Activated CD4-positive, alpha-beta T cell treated with anti-CD3 and anti-CD28 coated beads, Interleukin-2, amount 10 ng/mL, durations not matched to agents 24 days and 14 days (primary cell): ENCODE measurements around the gene SEC61A1. TPM values are rescaled to one million over a fixed set of nuclear protein-coding genes. Genes with fewer than 3 reads are reported as not detected.

Experiments
- DNase-seq: peaks from one replicate; pipeline ENCODE4 v3.0.0; 2022
- H3K27ac Mint-ChIP-seq: one replicate; pipeline ENCODE4 v1.8.0; 2022; ENCODE audit warnings: mild to moderate bottlenecking, mixed read lengths
- H3K27me3 Mint-ChIP-seq: one replicate; pipeline ENCODE4 v1.8.0; 2022; ENCODE audit warnings: mixed read lengths
- H3K36me3 Mint-ChIP-seq: one replicate; pipeline ENCODE4 v1.8.0; 2022; ENCODE audit warnings: low read depth, mild to moderate bottlenecking, mixed read lengths
- H3K4me1 Mint-ChIP-seq: one replicate; pipeline ENCODE4 v1.8.0; 2021; ENCODE audit warnings: mixed read lengths
- H3K4me3 Mint-ChIP-seq: one replicate; pipeline ENCODE4 v1.8.0; 2022; ENCODE audit warnings: mild to moderate bottlenecking, moderate library complexity, mixed read lengths
- H3K9me3 Mint-ChIP-seq: one replicate; pipeline ENCODE4 v1.8.0; 2021; ENCODE audit warnings: mixed read lengths
- intact Hi-C: fragments of 100-400 bp; cut with micrococcal nuclease; formaldehyde crosslinking; loops from one replicate; pipeline ENCODE4 v1.15.1; 2023
- total RNA-seq: library from RNA; stranded (reverse); gene quantifications from 2 replicates; pipeline ENCODE4 v1.2.3, GENCODE V29; 2022

Gene SEC61A1
- 194 TPM in 2 replicates for total RNA-seq

DNA sequence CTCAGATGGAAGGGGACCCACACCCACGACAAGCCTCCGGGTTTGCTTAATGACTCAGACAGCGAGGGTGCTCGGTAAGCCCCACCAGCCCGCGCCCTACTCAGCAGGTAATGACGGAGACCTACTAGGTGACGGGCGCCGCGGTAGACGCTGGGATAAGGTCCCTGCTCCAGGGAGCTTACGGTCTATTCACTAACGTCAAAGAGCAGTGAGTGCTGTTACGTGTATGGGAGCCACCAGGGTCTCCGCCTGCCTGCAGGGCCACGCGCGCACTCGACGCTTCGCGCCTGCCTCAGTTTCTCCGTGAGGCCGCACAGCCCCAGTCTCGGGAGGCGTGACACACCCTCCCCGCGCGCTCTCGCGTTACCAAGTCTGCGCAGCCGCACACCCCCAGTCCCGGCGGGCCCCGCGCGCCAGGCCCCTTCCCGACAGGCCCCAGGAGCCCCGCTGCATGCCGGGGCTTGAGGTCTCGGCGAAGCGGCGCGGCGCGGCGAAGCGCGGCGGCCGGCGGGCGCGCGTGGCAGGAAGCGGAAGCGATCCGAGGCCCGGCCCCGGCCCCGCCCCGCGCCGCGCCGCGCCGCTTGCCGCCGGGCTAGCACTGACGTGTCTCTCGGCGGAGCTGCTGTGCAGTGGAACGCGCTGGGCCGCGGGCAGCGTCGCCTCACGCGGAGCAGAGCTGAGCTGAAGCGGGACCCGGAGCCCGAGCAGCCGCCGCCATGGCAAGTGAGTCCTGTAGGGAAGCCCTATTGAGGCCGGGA lies at the start of gene SEC61A1:
SEC61A1 (plus strand) TSS at position 601 of the 758 bp plus-strand sequence; CDS start at position 717, 116 bp downstream.
- peak; percentile 99 for DNase-seq
- intact Hi-C loops, result loop anchor here (1.0 to 10.0 kb wide), 8 partner anchors 23 to 1577 kb away; partner anchors contain the start of genes ABTB1, EEFSEC, MCM2 and PLXNA1
- H3K27me3 Mint-ChIP-seq, result peaks cover 9% of the 10 kb centered on the region
- H3K36me3 Mint-ChIP-seq, result peaks cover 36% of the 10 kb centered on the region
- peak within 1 kb of the TSS; percentile 95 for H3K4me3 Mint-ChIP-seq
- peaks cover 33% of the 10 kb centered on the region for H3K4me1 Mint-ChIP-seq
- H3K9me3 Mint-ChIP-seq, result no peaks in the 10 kb centered on the region
- H3K27ac Mint-ChIP-seq, result peak within 1 kb of the TSS; percentile 96

DNA sequence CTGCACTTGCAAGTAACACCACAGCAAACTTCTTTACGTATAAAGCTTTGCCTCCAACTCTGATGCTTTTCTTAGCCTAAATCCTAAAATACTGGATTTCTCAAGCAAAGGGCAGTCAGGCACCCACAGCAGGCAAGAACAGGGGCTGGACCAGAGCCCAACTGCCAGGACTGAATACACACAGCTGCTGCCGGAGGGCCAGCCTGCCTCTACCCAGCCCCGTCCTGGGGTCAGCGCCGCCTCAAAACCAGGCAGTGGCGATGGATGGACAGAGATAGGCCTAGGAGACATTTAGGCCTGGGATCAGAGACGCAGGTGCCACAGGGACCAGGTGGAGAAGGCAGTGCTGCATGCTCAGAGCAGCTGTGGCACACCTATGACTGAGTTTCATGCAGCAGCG lies 47.6 kb upstream of the SEC61A1 start:
- Mint-ChIP-seq H3K4me1 (no peaks in the 10 kb centered on the region), H3K9me3 (no peaks in the 10 kb centered on the region), H3K27ac (no peak overlapping the region), H3K27me3 (peaks cover 5% of the 10 kb centered on the region), H3K4me3 (no peak overlapping the region), H3K36me3 (no peaks in the 10 kb centered on the region)
- intact Hi-C loops, result no loop called here
- no peak for DNase-seq

DNA sequence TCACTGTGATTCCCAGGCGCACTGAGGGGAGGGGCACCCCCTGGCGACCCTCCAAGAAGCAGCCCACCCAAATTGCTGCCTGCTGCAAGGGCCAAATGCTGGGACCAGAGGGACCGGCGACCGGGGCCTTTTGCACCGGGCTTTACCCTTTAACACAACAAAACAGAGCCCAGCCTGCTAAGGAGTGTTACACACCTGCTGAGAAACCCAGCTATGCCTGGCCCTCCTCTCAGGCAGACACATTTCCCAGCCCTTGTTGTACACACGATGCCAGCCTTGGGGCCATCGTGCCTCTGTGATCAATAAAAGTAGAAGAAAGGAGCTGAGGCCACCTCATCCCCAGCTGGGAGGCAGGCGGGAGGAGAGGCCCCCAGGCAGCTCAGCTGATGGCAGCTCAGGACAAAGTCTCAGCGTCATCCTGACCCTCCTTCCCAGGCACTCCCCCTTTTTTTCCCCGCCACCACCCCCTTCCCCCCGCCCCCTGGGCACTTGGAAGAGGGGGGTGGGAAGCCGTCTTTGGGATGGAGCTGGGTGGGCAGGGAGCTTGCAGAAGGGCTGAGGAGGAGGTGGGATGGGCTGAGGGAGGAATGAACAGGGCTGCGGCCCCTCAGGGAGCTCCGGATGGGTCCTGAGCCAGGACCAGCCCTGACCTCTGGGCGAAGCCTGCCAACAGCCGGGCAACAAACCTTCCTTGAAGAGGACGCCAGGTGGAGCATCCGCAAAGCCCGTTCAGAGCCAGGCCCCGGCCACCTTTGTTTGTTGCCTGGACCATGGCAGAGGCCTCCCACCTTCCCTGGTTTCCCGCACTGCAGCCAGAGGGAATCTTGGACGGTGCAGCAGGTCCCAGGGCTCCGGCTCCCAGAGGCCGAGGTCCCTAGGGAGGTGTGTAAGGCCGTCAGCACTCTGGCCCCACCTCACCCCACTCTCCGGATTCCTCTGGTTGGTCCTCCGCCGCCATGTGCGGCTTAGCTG lies 45.9 kb upstream of the SEC61A1 start:
- Mint-ChIP-seq H3K4me1 (peaks cover under 1% of the 10 kb centered on the region), H3K36me3 (no peaks in the 10 kb centered on the region), H3K4me3 (no peak overlapping the region), H3K9me3 (no peaks in the 10 kb centered on the region), H3K27me3 (peaks cover 5% of the 10 kb centered on the region), H3K27ac (no peak overlapping the region)
- DNase-seq, result no peak
- intact Hi-C loops, result no loop called here

DNA sequence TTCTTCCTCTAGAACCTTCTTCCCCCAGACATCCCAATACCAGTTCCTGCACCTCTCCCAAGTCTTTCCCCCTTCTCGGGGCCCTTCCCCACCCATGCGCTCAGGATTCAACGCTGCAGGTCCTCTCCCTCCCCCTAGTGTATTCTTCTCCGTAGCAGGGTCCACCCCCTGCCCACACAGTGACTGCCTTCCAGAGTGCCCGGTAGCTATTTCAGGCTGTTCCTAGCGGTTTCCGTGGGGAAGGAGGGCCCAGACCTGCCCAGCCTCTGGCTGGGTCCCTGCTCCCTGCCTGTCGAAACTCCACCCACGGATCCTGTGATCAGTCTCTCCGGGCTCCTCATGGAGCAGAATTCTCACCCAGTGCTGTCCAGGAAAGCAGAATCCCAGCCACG lies 45.2 kb upstream of the SEC61A1 start:
- Mint-ChIP-seq H3K27ac (no peak overlapping the region), H3K36me3 (no peaks in the 10 kb centered on the region), H3K27me3 (peaks cover 5% of the 10 kb centered on the region), H3K4me3 (no peak overlapping the region), H3K9me3 (no peaks in the 10 kb centered on the region), H3K4me1 (peaks cover 2% of the 10 kb centered on the region)
- no peak for DNase-seq
- intact Hi-C loops, result no loop called here

DNA sequence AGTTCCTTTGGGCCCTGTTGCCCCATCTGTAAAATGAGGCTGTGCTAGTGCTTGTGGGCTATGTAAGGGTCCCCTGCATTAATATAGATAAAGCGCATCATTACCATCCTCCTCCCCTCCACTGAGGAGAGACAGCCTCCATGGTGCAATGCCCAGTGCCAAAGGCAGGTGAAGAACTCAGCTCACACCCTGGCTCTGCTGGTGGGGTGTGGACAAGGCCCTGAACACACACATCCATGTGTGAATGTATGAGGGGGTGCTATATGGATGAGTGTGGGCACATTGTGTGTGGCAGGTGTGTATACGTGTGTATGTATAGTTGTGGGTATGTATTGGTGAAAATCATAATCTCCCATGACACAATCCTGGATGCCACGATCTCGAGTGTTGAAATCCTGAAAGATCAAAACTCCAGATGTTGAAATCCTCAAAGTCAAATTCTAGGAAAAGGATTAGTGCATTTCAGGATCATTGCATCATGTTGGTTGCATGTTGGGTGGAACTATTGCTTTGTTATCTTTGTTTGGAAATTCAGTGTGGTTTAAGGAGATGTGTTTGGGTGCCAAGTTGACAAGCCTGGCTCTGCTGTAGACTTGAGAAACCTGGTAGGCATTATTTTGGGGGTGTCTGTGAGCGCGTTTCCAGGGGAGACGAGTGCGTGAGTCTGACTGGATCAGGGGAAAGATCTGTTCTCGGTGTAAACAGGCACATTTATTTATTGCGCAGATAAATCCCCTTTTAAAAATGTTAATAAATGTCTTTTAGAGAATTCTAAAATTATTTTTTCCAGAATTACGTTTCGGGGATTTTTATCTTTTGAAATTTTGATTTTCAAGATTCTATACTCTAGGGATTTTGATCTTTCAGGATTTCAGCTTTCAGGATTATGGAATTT lies 42.0 kb upstream of the SEC61A1 start:
- intact Hi-C loops, result no loop called here
- no peak overlapping the region for H3K4me3 Mint-ChIP-seq

DNA sequence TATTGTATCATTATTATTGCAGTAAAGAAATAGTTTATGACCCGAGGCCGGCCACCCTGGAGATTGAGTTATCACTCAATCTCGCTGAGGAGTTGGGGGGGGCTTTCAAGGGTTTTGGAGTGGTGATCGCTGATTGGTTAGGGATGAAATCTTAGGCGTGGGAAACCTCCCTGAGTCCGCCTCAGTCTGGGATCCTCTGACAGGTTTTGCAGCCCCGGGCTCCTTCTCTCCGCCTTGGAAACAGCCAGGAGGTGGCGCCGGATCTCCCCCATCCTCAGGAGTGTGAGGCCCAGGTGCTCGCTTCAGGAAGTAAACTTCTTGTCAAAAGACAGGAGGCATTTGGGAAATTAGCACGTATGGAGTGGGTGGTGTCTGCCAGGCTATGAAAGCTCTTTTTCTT lies 41.1 kb upstream of the SEC61A1 start:
- H3K27me3 Mint-ChIP-seq, result peaks cover 6% of the 10 kb centered on the region
- H3K27ac Mint-ChIP-seq, result no peak overlapping the region
- DNase-seq, result peak; percentile 59
- peaks cover 2% of the 10 kb centered on the region for H3K4me1 Mint-ChIP-seq
- H3K4me3 Mint-ChIP-seq, result no peak overlapping the region
- H3K9me3 Mint-ChIP-seq, result no peaks in the 10 kb centered on the region
- intact Hi-C loops, result no loop called here
- H3K36me3 Mint-ChIP-seq, result no peaks in the 10 kb centered on the region

More for the DNA sequence above, 42.0 kb upstream of the SEC61A1 start:
- H3K9me3 Mint-ChIP-seq, result no peaks in the 10 kb centered on the region
- no peaks in the 10 kb centered on the region for H3K36me3 Mint-ChIP-seq
- H3K27ac Mint-ChIP-seq, result no peak overlapping the region
- H3K27me3 Mint-ChIP-seq, result peaks cover 3% of the 10 kb centered on the region
- peaks cover 2% of the 10 kb centered on the region for H3K4me1 Mint-ChIP-seq
- no peak for DNase-seq

DNA sequence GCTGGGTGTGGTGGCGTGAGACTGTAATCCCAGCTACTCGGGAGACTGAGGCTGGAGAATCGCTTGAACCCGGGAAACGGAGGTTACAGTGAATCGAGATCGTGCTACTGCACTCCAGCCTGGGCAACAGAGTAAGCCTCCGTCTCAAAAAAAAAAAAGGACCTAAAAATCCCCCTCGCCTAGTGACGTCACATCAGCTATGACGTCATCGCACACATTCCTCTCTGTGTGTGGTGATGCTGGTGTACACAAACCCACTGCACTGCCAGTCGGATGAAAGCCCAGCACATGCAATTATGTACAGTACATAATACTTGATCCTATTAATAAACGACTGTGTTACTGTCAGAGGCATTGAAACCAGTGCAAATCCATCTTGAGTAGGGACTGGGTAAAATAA lies 40.2 kb upstream of the SEC61A1 start:
- no peak for DNase-seq
- intact Hi-C loops, result no loop called here
- H3K27ac Mint-ChIP-seq, result no peak overlapping the region
- H3K4me3 Mint-ChIP-seq, result no peak overlapping the region
- H3K9me3 Mint-ChIP-seq, result no peaks in the 10 kb centered on the region
- no peaks in the 10 kb centered on the region for H3K36me3 Mint-ChIP-seq
- peaks cover 2% of the 10 kb centered on the region for H3K4me1 Mint-ChIP-seq
- peaks cover 7% of the 10 kb centered on the region for H3K27me3 Mint-ChIP-seq

DNA sequence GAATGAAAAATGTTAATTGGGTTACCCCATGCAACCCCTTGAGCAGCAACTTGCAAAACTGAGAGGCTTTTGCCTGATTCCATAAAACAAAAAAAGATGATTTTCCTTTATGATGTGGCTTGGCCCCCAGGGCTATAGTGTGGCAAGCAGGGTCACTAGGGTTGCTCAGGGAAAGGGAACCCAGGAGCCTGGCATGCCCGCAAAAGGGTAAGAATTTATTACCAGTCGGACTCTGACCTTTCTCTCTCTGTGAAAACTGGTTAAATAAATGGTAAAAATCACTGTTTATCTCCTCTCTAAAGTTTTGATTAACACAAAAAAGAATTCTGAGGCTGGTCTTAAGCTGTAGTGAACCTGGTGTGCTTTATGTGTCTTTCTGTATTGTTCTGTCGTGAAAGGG lies 37.7 kb upstream of the SEC61A1 start:
- Mint-ChIP-seq H3K27ac (no peak overlapping the region), H3K4me3 (no peak overlapping the region), H3K27me3 (peaks cover 8% of the 10 kb centered on the region), H3K9me3 (no peaks in the 10 kb centered on the region), H3K36me3 (no peaks in the 10 kb centered on the region), H3K4me1 (peaks cover 2% of the 10 kb centered on the region)
- no peak for DNase-seq
- intact Hi-C loops, result no loop called here

DNA sequence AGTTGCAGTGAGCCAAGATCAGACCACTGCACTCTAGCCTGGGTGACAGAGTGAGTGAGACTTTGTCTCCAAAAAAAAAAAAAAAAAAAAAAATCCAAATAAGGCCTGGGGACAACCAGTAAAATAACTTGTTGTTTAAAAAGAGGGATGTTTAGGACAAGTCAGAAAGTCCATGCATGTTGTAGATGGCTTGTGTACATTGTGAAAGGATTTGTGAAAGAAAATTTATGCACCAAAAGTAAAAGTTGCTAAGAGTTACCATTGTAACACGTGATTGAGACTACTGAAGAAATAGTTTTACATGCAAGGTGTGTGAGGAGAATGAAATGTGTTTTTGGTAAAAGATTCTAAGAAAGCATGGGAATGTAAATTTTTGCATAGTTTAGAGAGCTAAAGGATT lies 35.7 kb upstream of the SEC61A1 start:
- no peak for DNase-seq
- Mint-ChIP-seq H3K4me1 (peaks cover under 1% of the 10 kb centered on the region), H3K27me3 (peaks cover 8% of the 10 kb centered on the region), H3K27ac (no peak overlapping the region), H3K4me3 (no peak overlapping the region), H3K36me3 (no peaks in the 10 kb centered on the region), H3K9me3 (no peaks in the 10 kb centered on the region)
- intact Hi-C loops, result no loop called here

DNA sequence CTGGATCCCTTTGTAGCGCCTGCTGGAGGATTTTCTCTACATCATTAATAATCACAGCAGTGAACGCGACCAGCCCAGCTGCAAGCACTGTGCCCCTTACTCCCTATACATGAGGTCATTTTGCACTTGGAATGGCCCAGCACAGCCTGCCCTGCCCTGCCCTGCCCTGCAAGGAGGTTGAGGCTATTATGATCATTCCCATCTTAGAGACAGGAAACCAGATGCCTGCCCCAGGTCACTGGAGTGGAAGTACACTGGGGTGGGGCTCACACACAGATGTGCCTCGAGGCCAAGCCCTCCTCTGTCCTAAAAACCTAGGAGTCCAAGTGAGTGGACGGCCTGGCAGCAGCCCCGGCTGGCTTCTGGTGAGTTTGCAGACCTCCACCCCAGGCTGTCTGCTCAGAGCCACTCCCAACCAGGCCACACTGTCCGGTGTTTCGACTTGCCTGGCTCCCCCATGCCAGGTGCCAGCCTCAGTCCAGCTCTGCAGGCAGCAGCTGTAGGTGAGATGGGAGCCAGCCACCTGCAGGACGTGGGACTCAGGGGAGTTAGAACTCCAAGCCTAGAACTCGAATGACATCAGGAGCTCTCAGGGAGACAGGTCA lies 30.4 kb upstream of the SEC61A1 start:
- Mint-ChIP-seq H3K27ac (no peak overlapping the region), H3K4me3 (no peak overlapping the region)

DNA sequence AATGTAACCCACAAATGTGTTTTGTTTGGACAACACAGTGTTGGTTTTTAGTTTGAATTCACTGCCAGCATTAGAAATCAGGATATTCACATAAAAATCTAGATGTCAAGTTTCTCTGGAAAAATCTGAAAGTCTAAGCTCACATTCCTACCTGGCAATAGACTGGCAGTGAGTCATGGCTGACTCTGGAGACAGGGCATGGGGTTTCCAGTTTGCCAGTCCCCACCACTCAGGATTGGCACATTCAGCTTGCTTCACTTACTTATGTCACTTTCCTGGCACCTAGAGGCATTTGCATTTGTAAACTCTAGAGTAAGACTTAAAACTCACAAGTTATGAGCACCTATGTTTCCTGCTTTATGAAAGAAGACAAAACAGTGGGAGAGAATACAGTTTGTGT lies 19.1 kb upstream of the SEC61A1 start:
- no peak for DNase-seq
- Mint-ChIP-seq H3K27ac (no peak overlapping the region), H3K4me3 (no peak overlapping the region), H3K4me1 (no peaks in the 10 kb centered on the region), H3K36me3 (no peaks in the 10 kb centered on the region), H3K9me3 (no peaks in the 10 kb centered on the region), H3K27me3 (peaks cover 20% of the 10 kb centered on the region)
- intact Hi-C loops, result no loop called here

More for the DNA sequence above, 30.4 kb upstream of the SEC61A1 start:
- intact Hi-C loops, result no loop called here
- no peaks in the 10 kb centered on the region for H3K36me3 Mint-ChIP-seq
- H3K27me3 Mint-ChIP-seq, result peaks cover 14% of the 10 kb centered on the region
- no peaks in the 10 kb centered on the region for H3K9me3 Mint-ChIP-seq
- DNase-seq, result no peak
- no peaks in the 10 kb centered on the region for H3K4me1 Mint-ChIP-seq

DNA sequence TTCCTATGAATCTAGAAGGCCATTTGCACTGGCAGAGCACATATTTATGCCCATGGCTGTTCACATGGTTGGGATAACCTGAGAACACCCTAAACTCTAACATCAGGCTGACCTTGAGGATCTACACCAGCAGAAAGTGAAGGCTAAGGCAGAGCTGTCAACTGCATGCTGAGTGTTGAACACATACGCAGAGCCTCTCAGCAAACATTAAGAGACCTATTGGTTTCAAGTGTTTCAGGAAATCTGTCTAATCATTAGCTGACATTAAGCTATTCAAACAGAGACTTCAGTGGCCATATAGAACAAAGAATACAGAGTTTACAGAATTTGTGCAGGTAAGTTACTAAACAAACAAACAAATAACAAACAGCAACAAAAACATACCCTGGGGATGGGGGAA lies 16.1 kb upstream of the SEC61A1 start:
- intact Hi-C loops, result no loop called here
- Mint-ChIP-seq H3K4me1 (no peaks in the 10 kb centered on the region), H3K27me3 (peaks cover 31% of the 10 kb centered on the region)

DNA sequence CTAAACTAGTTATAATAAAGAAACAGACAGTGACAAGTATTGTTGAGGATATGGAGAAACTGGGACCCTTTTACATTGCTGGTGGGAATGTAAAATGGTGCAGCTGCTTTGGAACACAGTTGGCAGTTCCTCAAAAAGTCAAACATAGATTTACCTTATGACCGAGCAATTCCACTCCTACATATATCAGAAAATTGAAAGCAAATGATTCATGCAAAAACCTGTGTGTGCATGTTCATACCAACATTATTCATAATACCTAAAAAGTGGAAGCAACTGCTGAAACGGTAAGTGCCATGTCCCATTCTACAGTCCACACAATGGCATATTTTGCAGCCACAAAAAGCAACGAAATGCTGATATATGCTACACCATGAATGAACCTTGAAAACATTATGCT lies 12.2 kb upstream of the SEC61A1 start:
- H3K9me3 Mint-ChIP-seq, result no peaks in the 10 kb centered on the region
- no peaks in the 10 kb centered on the region for H3K4me1 Mint-ChIP-seq
- H3K36me3 Mint-ChIP-seq, result no peaks in the 10 kb centered on the region
- H3K27me3 Mint-ChIP-seq, result peaks cover 35% of the 10 kb centered on the region
- H3K27ac Mint-ChIP-seq, result no peak overlapping the region
- DNase-seq, result no peak
- H3K4me3 Mint-ChIP-seq, result no peak overlapping the region
- intact Hi-C loops, result no loop called here

More for the DNA sequence above, 16.1 kb upstream of the SEC61A1 start:
- Mint-ChIP-seq H3K27ac (no peak overlapping the region), H3K9me3 (no peaks in the 10 kb centered on the region), H3K4me3 (no peak overlapping the region), H3K36me3 (no peaks in the 10 kb centered on the region)
- no peak for DNase-seq
